Measurements from ENCODE around the gene DNAJB2.

Gene DNAJB2

DNA sequence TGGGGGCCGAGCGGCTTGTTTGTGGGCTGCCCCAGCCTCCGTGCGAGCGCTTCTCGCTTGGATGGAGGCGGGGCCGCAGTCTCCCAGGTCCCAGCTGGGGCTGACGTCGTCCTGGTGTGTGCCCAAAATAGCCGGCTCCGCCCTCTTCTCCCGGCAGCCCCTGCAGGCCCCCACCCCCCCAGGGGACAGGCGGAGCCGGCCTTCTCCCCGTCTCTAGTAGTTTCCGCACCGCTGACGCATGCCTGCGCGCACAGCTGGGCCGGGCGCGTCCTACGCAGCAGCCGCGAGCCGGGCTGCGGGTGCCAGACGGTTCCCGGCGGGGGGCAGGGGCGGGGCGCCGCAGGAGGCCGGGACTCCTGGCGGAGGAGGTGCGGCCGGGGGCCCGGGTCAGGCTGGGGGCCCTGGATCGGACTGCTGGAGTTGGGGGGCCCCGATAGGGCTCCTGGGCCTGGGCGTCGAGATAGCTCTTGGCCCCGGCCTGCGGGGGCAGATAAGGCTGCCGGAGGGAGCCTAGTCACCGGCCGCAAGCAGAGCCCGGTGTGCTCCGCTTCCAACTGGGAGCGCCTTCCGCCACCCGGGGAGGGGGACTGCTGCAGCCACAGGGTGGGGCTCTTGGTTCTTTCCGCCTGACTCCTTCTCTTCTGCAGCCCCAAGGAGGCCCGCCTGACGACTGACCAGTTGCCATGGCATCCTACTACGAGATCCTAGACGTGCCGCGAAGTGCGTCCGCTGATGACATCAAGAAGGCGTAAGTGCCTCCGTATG is at the start of gene DNAJB2:
DNAJB2 (plus strand) TSS at position 216 of the 765 bp plus-strand sequence; CDS start at position 684, 468 bp downstream.
- TF ChIP-seq, protein P1, sequence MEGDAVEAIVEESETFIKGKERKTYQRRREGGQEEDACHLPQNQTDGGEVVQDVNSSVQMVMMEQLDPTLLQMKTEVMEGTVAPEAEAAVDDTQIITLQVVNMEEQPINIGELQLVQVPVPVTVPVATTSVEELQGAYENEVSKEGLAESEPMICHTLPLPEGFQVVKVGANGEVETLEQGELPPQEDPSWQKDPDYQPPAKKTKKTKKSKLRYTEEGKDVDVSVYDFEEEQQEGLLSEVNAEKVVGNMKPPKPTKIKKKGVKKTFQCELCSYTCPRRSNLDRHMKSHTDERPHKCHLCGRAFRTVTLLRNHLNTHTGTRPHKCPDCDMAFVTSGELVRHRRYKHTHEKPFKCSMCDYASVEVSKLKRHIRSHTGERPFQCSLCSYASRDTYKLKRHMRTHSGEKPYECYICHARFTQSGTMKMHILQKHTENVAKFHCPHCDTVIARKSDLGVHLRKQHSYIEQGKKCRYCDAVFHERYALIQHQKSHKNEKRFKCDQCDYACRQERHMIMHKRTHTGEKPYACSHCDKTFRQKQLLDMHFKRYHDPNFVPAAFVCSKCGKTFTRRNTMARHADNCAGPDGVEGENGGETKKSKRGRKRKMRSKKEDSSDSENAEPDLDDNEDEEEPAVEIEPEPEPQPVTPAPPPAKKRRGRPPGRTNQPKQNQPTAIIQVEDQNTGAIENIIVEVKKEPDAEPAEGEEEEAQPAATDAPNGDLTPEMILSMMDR (IDR thresholded peaks at IDR 0.05), result no peak
- peaks cover 29 to 35% of the 10 kb centered on the region in 2 experiments for H3K4me1 ChIP-seq (ENCODE audit: control insufficient read depth in 1 of 2, insufficient read depth in 1 of 2, low read depth in 1 of 2, low read length in 1 of 2)
- peak within 1 kb of the TSS; percentile 98 for H3K27ac ChIP-seq
- H3K9me3 ChIP-seq, result no peaks in the 10 kb centered on the region
- peaks cover 35% of the 10 kb centered on the region for H3K36me3 ChIP-seq
- peak within 1 kb of the TSS; percentile 81 to 82 for H3K4me3 ChIP-seq (ENCODE audit: low read depth in 1 of 2, low read length in 1 of 2)
- peaks cover 3% of the 10 kb centered on the region for H3K27me3 ChIP-seq

DNA sequence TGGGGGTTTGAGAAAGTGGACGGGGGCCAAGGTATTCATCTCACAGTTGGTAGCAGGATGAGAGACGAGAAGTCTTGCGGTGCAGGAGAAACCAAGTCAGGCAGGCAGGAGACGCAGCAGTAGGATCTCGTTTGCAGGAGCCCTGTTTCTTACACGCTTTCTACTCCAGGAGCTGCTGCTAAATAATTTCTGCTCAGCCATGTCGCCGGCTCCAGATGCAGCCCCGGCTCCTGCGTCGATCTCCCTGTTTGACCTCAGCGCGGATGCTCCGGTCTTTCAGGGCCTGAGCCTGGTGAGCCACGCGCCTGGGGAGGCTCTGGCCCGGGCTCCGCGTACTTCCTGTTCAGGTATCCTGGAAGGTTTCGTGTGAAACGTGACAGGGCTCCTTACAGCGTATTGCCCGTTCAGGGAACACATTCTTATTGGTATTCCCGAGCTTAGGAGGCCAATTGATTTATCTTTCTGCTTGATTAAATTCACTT is 49.1 kb upstream of the DNAJB2 start:
- H3K4me1 ChIP-seq (ENCODE audit: control insufficient read depth in 1 of 2, insufficient read depth in 1 of 2, low read depth in 1 of 2, low read length in 1 of 2), result peaks cover 57% of the 10 kb centered on the region in 2 experiments
- H3K9me3 ChIP-seq, result no peaks in the 10 kb centered on the region
- TF ChIP-seq, protein P1 (IDR thresholded peaks at IDR 0.05), result no peak
- no peaks in the 10 kb centered on the region for H3K27me3 ChIP-seq
- H3K27ac ChIP-seq, result peak overlapping the region; percentile 97
- peak overlapping the region; percentile 83 to 97 for H3K4me3 ChIP-seq (ENCODE audit: low read depth in 1 of 2, low read length in 1 of 2)
- peaks cover 36% of the 10 kb centered on the region for H3K36me3 ChIP-seq

DNA sequence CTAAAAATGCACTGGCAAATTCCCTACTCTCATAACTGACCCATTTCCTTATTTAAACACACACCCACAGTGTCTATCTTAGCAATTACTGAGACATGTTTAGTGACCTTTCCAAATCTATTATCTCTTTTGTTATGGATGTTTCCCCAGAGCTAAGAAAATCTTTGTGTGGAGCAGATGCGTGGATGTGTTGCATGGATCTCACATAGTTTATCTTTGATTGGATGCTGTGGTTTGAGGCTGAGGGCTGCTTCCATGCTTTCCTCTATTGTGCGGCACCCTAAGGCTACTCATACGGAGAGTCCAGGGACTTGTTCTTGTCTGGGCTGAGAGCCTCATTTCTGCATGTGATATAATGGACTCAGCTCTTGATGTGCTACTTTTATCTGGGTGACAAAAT is 44.8 kb upstream of the DNAJB2 start:
- Histone ChIP-seq H3K27me3 (no peaks in the 10 kb centered on the region), H3K4me1 (ENCODE audit: control insufficient read depth in 1 of 2, insufficient read depth in 1 of 2, low read depth in 1 of 2, low read length in 1 of 2) (peaks cover 17 to 18% of the 10 kb centered on the region in 2 experiments), H3K9me3 (no peaks in the 10 kb centered on the region), H3K4me3 (ENCODE audit: low read depth in 1 of 2, low read length in 1 of 2) (no peak overlapping the region), H3K27ac (no peak overlapping the region), H3K36me3 (peaks cover 68% of the 10 kb centered on the region)
- TF ChIP-seq, protein P1 (IDR thresholded peaks at IDR 0.05), result no peak

DNA sequence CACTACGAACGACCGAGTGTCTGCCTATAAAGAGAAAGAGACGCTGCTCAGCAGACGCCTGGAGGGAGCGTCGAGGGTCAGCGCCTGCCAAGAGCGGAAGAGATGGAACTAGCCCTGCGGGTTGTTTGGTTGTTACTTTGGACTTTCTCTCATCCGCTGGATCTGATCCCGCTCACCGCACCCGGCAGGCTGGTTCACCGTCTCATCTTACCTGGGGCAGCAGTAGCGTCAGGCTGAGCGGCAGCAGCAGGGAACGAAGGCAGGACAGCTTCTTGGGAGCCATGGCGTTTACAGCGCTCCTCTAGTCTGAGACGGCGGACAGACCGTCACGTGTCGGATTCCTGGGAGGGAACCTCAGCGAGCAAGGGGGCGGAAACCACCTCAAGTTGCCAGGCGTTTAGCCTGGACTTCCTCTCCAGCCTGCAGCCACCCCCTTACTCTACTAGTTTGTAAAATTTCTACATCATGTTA is 35.8 kb upstream of the DNAJB2 start:
- TF ChIP-seq, protein P1 (IDR thresholded peaks at IDR 0.05), result no peak
- Histone ChIP-seq H3K4me3 (ENCODE audit: low read depth in 1 of 2, low read length in 1 of 2) (peak overlapping the region; percentile 30 to 45), H3K4me1 (ENCODE audit: control insufficient read depth in 1 of 2, insufficient read depth in 1 of 2, low read depth in 1 of 2, low read length in 1 of 2) (peaks cover 53 to 57% of the 10 kb centered on the region in 2 experiments), H3K27ac (peak overlapping the region; percentile 95), H3K36me3 (peaks cover 4% of the 10 kb centered on the region), H3K27me3 (no peaks in the 10 kb centered on the region), H3K9me3 (no peaks in the 10 kb centered on the region)

DNA sequence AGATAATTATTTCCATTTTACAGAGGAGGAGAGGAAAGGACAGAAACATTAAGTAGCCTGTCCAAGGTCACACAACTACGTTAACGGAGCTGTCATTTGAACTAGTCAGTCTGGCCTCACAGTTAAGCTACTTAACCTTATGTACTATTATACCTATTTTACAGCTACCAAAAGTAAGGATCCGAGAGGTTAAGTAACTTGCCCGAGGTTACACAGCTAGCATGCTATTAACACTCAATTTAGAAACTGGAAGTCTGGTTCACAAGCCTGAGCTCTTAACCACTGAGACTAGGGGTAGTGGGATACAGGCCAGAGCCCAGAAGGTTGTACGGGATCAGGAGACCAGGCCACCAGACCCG is 34.4 kb upstream of the DNAJB2 start:
- TF ChIP-seq, protein P1 (IDR thresholded peaks at IDR 0.05), result no peak
- H3K4me1 ChIP-seq (ENCODE audit: control insufficient read depth in 1 of 2, insufficient read depth in 1 of 2, low read depth in 1 of 2, low read length in 1 of 2), result peaks cover 68 to 71% of the 10 kb centered on the region in 2 experiments
- no peaks in the 10 kb centered on the region for H3K9me3 ChIP-seq
- no peaks in the 10 kb centered on the region for H3K27me3 ChIP-seq
- peak overlapping the region; percentile 95 for H3K27ac ChIP-seq
- peaks cover 17% of the 10 kb centered on the region for H3K36me3 ChIP-seq
- peak overlapping the region; percentile 89 to 99 for H3K4me3 ChIP-seq (ENCODE audit: low read depth in 1 of 2, low read length in 1 of 2)

Data from neutrophil (primary cell).